SK-N-SH (cell line): ENCODE data around the gene GGT5. TPM values are rescaled to one million over a fixed set of nuclear protein-coding genes. Genes with fewer than 3 reads are reported as not detected.
"Not testable (repeated sequence)": the region's sequence is repeated elsewhere in the genome, so short reads cannot be mapped to it uniquely, and the experiment has no call there.

ENCODE experiments used
- CTCF ChIA-PET: fragments of 300-600, 350-600 bp; formaldehyde crosslinking; extraction: SDS; loops from one replicate; lab custom pipeline; 2021; lab: Yijun Ruan, JAX
- POLR2A ChIA-PET: fragments of 350-600 bp; sonication (Branson Sonifier 250); formaldehyde crosslinking; extraction: SDS; loops from one replicate; lab custom pipeline; 2020; ENCODE audit warnings: antibody characterized with exemption, inconsistent platforms; lab: Yijun Ruan, JAX
- DNase-seq: peaks from one replicate; pipeline ENCODE4 v3.0.0; 2012
- H2AFZ ChIP-seq: fragments of 200-600 bp; sonication (generic); 2 replicates; pipeline ENCODE4 v1.8.1; 2016; ENCODE audit warnings: antibody characterized with exemption, mild to moderate bottlenecking, low read depth
- H3F3A ChIP-seq: fragments of 200-600 bp; sonication (generic); replicated peaks from 2 replicates; pipeline ENCODE3; 2016; ENCODE audit warnings: antibody characterized with exemption, mild to moderate bottlenecking; ENCODE audit not compliant: insufficient read depth
- H3K27ac ChIP-seq, 2 experiments: fragments of 200-500 bp in 1 of 2; fragments of 200-600 bp in 1 of 2; sonication (Bioruptor generic) in 1 of 2; sonication (generic), shearing (Covaris generic) in 1 of 2; 2 replicates each; pipeline versions ENCODE4 v1.5.1 to v1.6.1; 2014 to 2016; ENCODE audit warnings: low read depth in 2 of 2, inconsistent platforms in 1 of 2, low read length in 1 of 2, mild to moderate bottlenecking in 1 of 2, mixed read lengths in 1 of 2
- H3K27me3 ChIP-seq: fragments of 200-600 bp; sonication (generic), shearing (Covaris generic); 2 replicates; pipeline ENCODE4 v1.6.1; 2016; ENCODE audit warnings: mixed run types; ENCODE audit not compliant: insufficient read depth
- H3K36me3 ChIP-seq, 2 experiments: fragments of 200-500 bp in 1 of 2; fragments of 200-600 bp in 1 of 2; sonication (Bioruptor generic) in 1 of 2; sonication (generic) in 1 of 2; replicated peaks in 1 of 2; 2 replicates each; pipeline versions ENCODE3 to v1.5.1; 2014 to 2016; ENCODE audit warnings: low read length in 1 of 2, mild to moderate bottlenecking in 1 of 2; ENCODE audit not compliant: insufficient read depth in 2 of 2, control insufficient read depth in 1 of 2
- H3K4me1 ChIP-seq, 2 experiments: fragments of 200-500 bp in 1 of 2; fragments of 200-600 bp in 1 of 2; sonication (Bioruptor generic) in 1 of 2; sonication (generic), shearing (Covaris generic) in 1 of 2; 2 replicates each; pipeline versions ENCODE4 v1.5.1 to v1.6.1; 2014 to 2016; ENCODE audit warnings: low read depth in 1 of 2, low read length in 1 of 2, mixed run types in 1 of 2; ENCODE audit not compliant: insufficient read depth in 2 of 2, control insufficient read depth in 1 of 2
- H3K4me2 ChIP-seq: fragments of 200-600 bp; sonication (generic), shearing (Covaris generic); 2 replicates; pipeline ENCODE4 v1.6.1; 2017; ENCODE audit warnings: mixed run types
- H3K4me3 ChIP-seq, 2 experiments: fragments of 200-500 bp in 1 of 2; fragments of 200-600 bp in 1 of 2; sonication (Bioruptor generic) in 1 of 2; sonication (generic), shearing (Covaris generic) in 1 of 2; 2 replicates each; pipeline versions ENCODE4 v1.5.1 to v1.8.1; 2014 to 2016; ENCODE audit warnings: low read depth in 2 of 2, inconsistent platforms in 1 of 2, low read length in 1 of 2, mild to moderate bottlenecking in 1 of 2, mixed read lengths in 1 of 2, moderate library complexity in 1 of 2
- H3K79me2 ChIP-seq: fragments of 200-600 bp; sonication (generic); 2 replicates; pipeline ENCODE4 v1.8.1; 2017; ENCODE audit warnings: mild to moderate bottlenecking; ENCODE audit not compliant: insufficient read depth
- H3K9ac ChIP-seq: fragments of 200-600 bp; sonication (generic); 2 replicates; pipeline ENCODE4 v1.6.1; 2017; ENCODE audit warnings: mixed run types
- H3K9me2 ChIP-seq: fragments of 200-600 bp; sonication (generic); 2 replicates; pipeline ENCODE4 v1.6.1; 2017; ENCODE audit warnings: mixed run types
- H3K9me3 ChIP-seq: fragments of 200-600 bp; sonication (generic); 2 replicates; pipeline ENCODE4 v1.6.1; 2017; ENCODE audit warnings: mixed run types, mild to moderate bottlenecking, moderate library complexity
- H4K20me1 ChIP-seq: fragments of 200-600 bp; sonication (generic); 2 replicates; pipeline ENCODE4 v1.6.1; 2017; ENCODE audit warnings: mild to moderate bottlenecking, mixed run types; ENCODE audit not compliant: insufficient read depth
- CTCF ChIP-seq: fragments of 200-600 bp; sonication (generic); IDR thresholded peaks from 2 replicates; pipeline ENCODE4 v1.6.1; 2017; ENCODE audit warnings: antibody characterized with exemption, mild to moderate bottlenecking, moderate library complexity
- EP300 ChIP-seq, 2 experiments: IDR thresholded peaks; 2 replicates each; pipeline versions ENCODE4 v1.4.0 to v1.6.1; 2012; ENCODE audit warnings: borderline replicate concordance in 1 of 2, low read depth in 1 of 2, low read length in 1 of 2
- FOSL2 ChIP-seq: IDR thresholded peaks from 2 replicates; pipeline ENCODE4 v1.4.0; 2012; ENCODE audit warnings: low read depth, mild to moderate bottlenecking, moderate library complexity, borderline replicate concordance
- FOXJ3 ChIP-seq: sonication (generic); formaldehyde crosslinking; IDR thresholded peaks from 2 replicates; pipeline ENCODE4 v1.5.1; 2020; ENCODE audit warnings: mild to moderate bottlenecking, missing genetic modification reagents
- GABPA ChIP-seq: IDR thresholded peaks from 2 replicates; pipeline ENCODE4 v1.4.0; 2012; ENCODE audit warnings: low read depth, mild to moderate bottlenecking
- IRF3 ChIP-seq: fragments of 150-350 bp; IDR thresholded peaks from 2 replicates; pipeline ENCODE4 v1.6.1; 2016; ENCODE audit warnings: mild to moderate bottlenecking, low read depth, low read length
- JUND ChIP-seq: IDR thresholded peaks from 2 replicates; pipeline ENCODE4 v1.4.0; 2012
- MAX ChIP-seq: IDR thresholded peaks from 2 replicates; pipeline ENCODE4 v1.4.0; 2012; ENCODE audit warnings: low read depth
- MEF2A ChIP-seq: IDR thresholded peaks from 2 replicates; pipeline ENCODE4 v1.4.0; 2012; ENCODE audit warnings: low read depth, borderline replicate concordance
- MXI1 ChIP-seq: IDR thresholded peaks from 2 replicates; pipeline ENCODE4 v1.6.1; 2012; ENCODE audit warnings: mild to moderate bottlenecking, low read depth, low read length, improper control_type of control experiment
- RAD21 ChIP-seq: IDR thresholded peaks from 2 replicates; pipeline ENCODE4 v1.6.1; 2012; ENCODE audit warnings: mild to moderate bottlenecking, low read length
- REST ChIP-seq: IDR thresholded peaks from 2 replicates; pipeline ENCODE4 v1.6.1; 2012; ENCODE audit warnings: mild to moderate bottlenecking, low read depth, low read length, moderate library complexity
- SMC3 ChIP-seq: IDR thresholded peaks from 2 replicates; pipeline ENCODE4 v1.6.1; 2012; ENCODE audit warnings: low read depth, low read length, improper control_type of control experiment
- TCF12 ChIP-seq: IDR thresholded peaks from 2 replicates; pipeline ENCODE4 v1.4.0; 2012
- USF2 ChIP-seq: fragments of 150-350 bp; IDR thresholded peaks from 2 replicates; pipeline ENCODE4 v1.6.1; 2017; ENCODE audit warnings: antibody characterized with exemption, low read length, low read depth, borderline replicate concordance
- WGBS: methylation state at CpG from one replicate; pipeline ENCODE4 v1.1.6; 2017; ENCODE audit warnings: low lambda C conversion rate; 5-methylcytosine and 5-hydroxymethylcytosine counted together
- polyA plus RNA-seq, 3 experiments: library from polyadenylated mRNA; depleted of rRNA; stranded (reverse); fragments of >200 nt; gene quantifications; 2 replicates each; pipeline ENCODE4 v1.2.3, GENCODE V29; 2012

Gene GGT5
- polyA plus RNA-seq, 1 of the 3 experiments (the other 2 are of a cell fraction): 4.6 TPM

GRCh38 chr22:24245584-24246561 lies 991 bp upstream of the GGT5 start:
- peak; percentile 32 for DNase-seq
- H3K4me2 ChIP-seq, H3K9ac ChIP-seq, H3K27me3 ChIP-seq, H3K79me2 ChIP-seq, H4K20me1 ChIP-seq, H3K4me3 ChIP-seq, H3K36me3 ChIP-seq, H3F3A ChIP-seq, H3K9me3 ChIP-seq, H2AFZ ChIP-seq, H3K9me2 ChIP-seq, POLR2A ChIA-PET: not testable (repeated sequence)
- H3K27ac ChIP-seq: peak overlapping the region; percentile 68 to 88; a peak in 3 of 4 replicates
- H3K4me1 ChIP-seq: peaks cover 26 to 52% of the 10 kb centered on the region in 2 experiments; a peak in 3 of 4 replicates
- CTCF ChIA-PET: interaction anchor here (1.2 to 5.6 kb wide), 4 partner anchors 56 to 98 kb away, joined by 3 to 94 read pairs (median 3); no protein-coding TSS in a partner anchor
- 0 out of 2 replicates have a peak, but pooled peaks have one; percentile 4 for TF ChIP-seq MXI1
- 51% methylated on average over 8 of the region's 18 CpGs for WGBS

GRCh38 chr22:24244144-24244787 lies 616 bp downstream of the GGT5 start:
- Histone ChIP-seq H4K20me1 (no peaks in the 10 kb centered on the region), H3K4me1 (peaks cover 26 to 52% of the 10 kb centered on the region in 2 experiments; a peak in 3 of 4 replicates), H2AFZ (peak overlapping the region; percentile 1; the same call in 1 of the 2 replicates), H3K79me2 (no peaks in the 10 kb centered on the region), H3K9ac (no peak overlapping the region), H3K9me3 (no peaks in the 10 kb centered on the region), H3K27ac (peak overlapping the region in 1 of 2 experiments; percentile 89; a peak in 2 of 4 replicates), H3K4me2 (no peak overlapping the region), H3K4me3 (no peak overlapping the region; a peak in 1 of 4 replicates), H3K36me3 (no peaks in the 10 kb centered on the region), H3K27me3 (no peaks in the 10 kb centered on the region), H3K9me2 (no peaks in the 10 kb centered on the region), H3F3A (peaks cover 3% of the 10 kb centered on the region)
- WGBS: 69% methylated on average over 19 of the region's 19 CpGs
- ChIA-PET POLR2A (no interaction called here), CTCF (interaction anchor here (0.7 to 5.6 kb wide), 5 partner anchors 28 to 377 kb away, joined by 3 to 94 read pairs (median 3); no protein-coding TSS in a partner anchor)
- DNase-seq: peak; percentile 84
- TF ChIP-seq MAX: no peak
- peak in 1 of 2 experiments; percentile 14; a peak in 1 of 4 replicates for TF ChIP-seq EP300 (IDR thresholded peaks at IDR 0.05; ENCODE audit: borderline replicate concordance in 1 of 2, low read depth in 1 of 2, low read length in 1 of 2)
- TF ChIP-seq FOSL2: no peak
- no peak for TF ChIP-seq USF2
- no peak for TF ChIP-seq JUND
- no peak for TF ChIP-seq IRF3
- no peak for TF ChIP-seq SMC3
- TF ChIP-seq MEF2A: no peak
- TF ChIP-seq CTCF: no peak
- TF ChIP-seq MXI1: 0 out of 2 replicates have a peak, but pooled peaks have one; percentile 20
- no peak for TF ChIP-seq RAD21
- 0 out of 2 replicates have a peak, but pooled peaks have one; percentile 17 for TF ChIP-seq TCF12
- TF ChIP-seq FOXJ3 (CRISPR knock-in tag): 0 out of 2 replicates have a peak, but pooled peaks have one; percentile 65
- no peak for TF ChIP-seq REST
- TF ChIP-seq GABPA: no peak
